ENCODE results near the gene GPBAR1.
"Not testable (repeated sequence)": the region's sequence is repeated elsewhere in the genome, so short reads cannot be mapped to it uniquely, and the experiment has no call there.

GPBAR1 gene

GRCh38 chr2:218267259-218267658 lies 6.4 kb downstream of the GPBAR1 start:
- Histone ChIP-seq H3K9me3 (ENCODE audit: low read depth, low read length) (no peaks in the 10 kb centered on the region), H3K4me3 (no peak overlapping the region), H3K9ac (ENCODE audit: insufficient read length) (no peak overlapping the region), H3K27ac (no peak overlapping the region), H3K36me3 (ENCODE audit: insufficient read depth, low read length) (peaks cover 19% of the 10 kb centered on the region; the same call in 1 of the 2 replicates)
- no peak for DNase-seq (ENCODE audit: low read depth, low spot score)
- no peak for TF ChIP-seq EZH2 (IDR thresholded peaks at IDR 0.05)
- TF ChIP-seq FOXP2 (optimal IDR thresholded peaks at IDR 0.05; ENCODE audit: control extremely low read depth, extremely low read length, insufficient read depth), result no peak
- TF ChIP-seq POLR2AphosphoS5 (IDR thresholded peaks at IDR 0.05; ENCODE audit: borderline replicate concordance, low read depth, low read length), result no peak

- Histone ChIP-seq H3K27ac (no peak within 1 kb of the TSS), H3K4me3 (peak within 1 kb of the TSS; percentile 91), H3K9ac (ENCODE audit: insufficient read length) (peak within 1 kb of the TSS; percentile 83), H3K9me3 (ENCODE audit: low read depth, low read length) (no peaks in the 10 kb centered on the region), H3K36me3 (ENCODE audit: insufficient read depth, low read length) (peaks cover 33% of the 10 kb centered on the region; the same call in 1 of the 2 replicates)
- DNase-seq (ENCODE audit: low read depth, low spot score), result peak; percentile 96
- TF ChIP-seq POLR2AphosphoS5 (IDR thresholded peaks at IDR 0.05; ENCODE audit: borderline replicate concordance, low read depth, low read length) (peak; percentile 86), FOXP2 (optimal IDR thresholded peaks at IDR 0.05; ENCODE audit: control extremely low read depth, extremely low read length, insufficient read depth) (peak; percentile 70), EZH2 (IDR thresholded peaks at IDR 0.05) (no peak)
Observed at GRCh38 chr2:218269900-218270720, 9.3 kb downstream of the GPBAR1 start, which contains the start of the genes AAMP and PNKD. TSS of gene AAMP (minus strand) at chr2:218270137. CDS start at chr2:218270086, 51 bp downstream. TSS of gene PNKD (plus strand) at chr2:218270519. CDS start at chr2:218270536, 17 bp downstream.

GRCh38 chr2:218270721-218271486 lies 10.1 kb downstream of the GPBAR1 start:
- Histone ChIP-seq H3K9me3 (ENCODE audit: low read depth, low read length) (no peaks in the 10 kb centered on the region), H3K9ac (ENCODE audit: insufficient read length) (peak overlapping the region; percentile 73), H3K27ac (no peak overlapping the region), H3K36me3 (ENCODE audit: insufficient read depth, low read length) (peaks cover 37% of the 10 kb centered on the region; the same call in 1 of the 2 replicates), H3K4me3 (peak overlapping the region; percentile 91)
- no peak for DNase-seq (ENCODE audit: low read depth, low spot score)
- TF ChIP-seq FOXP2 (optimal IDR thresholded peaks at IDR 0.05; ENCODE audit: control extremely low read depth, extremely low read length, insufficient read depth) (no peak), EZH2 (IDR thresholded peaks at IDR 0.05) (no peak), POLR2AphosphoS5 (IDR thresholded peaks at IDR 0.05; ENCODE audit: borderline replicate concordance, low read depth, low read length) (no peak)

GRCh38 chr2:218271487-218271797 lies 10.6 kb downstream of the GPBAR1 start:
- Histone ChIP-seq H3K36me3 (ENCODE audit: insufficient read depth, low read length) (peaks cover 32% of the 10 kb centered on the region; the same call in 1 of the 2 replicates), H3K27ac (no peak overlapping the region), H3K4me3 (peak overlapping the region; percentile 91), H3K9me3 (ENCODE audit: low read depth, low read length) (no peaks in the 10 kb centered on the region), H3K9ac (ENCODE audit: insufficient read length) (peak overlapping the region; percentile 73)
- DNase-seq (ENCODE audit: low read depth, low spot score), result no peak
- TF ChIP-seq FOXP2 (optimal IDR thresholded peaks at IDR 0.05; ENCODE audit: control extremely low read depth, extremely low read length, insufficient read depth), result no peak
- TF ChIP-seq POLR2AphosphoS5 (IDR thresholded peaks at IDR 0.05; ENCODE audit: borderline replicate concordance, low read depth, low read length), result no peak
- no peak for TF ChIP-seq EZH2 (IDR thresholded peaks at IDR 0.05)

GRCh38 chr2:218271865-218272530 lies 11.2 kb downstream of the GPBAR1 start:
- Histone ChIP-seq H3K9ac (ENCODE audit: insufficient read length) (no peak overlapping the region), H3K27ac (no peak overlapping the region), H3K36me3 (ENCODE audit: insufficient read depth, low read length) (peaks cover 29% of the 10 kb centered on the region; the same call in 1 of the 2 replicates), H3K9me3 (ENCODE audit: low read depth, low read length) (no peaks in the 10 kb centered on the region), H3K4me3 (peak overlapping the region; percentile 91; the same call in 1 of the 2 replicates)
- DNase-seq (ENCODE audit: low read depth, low spot score), result no peak
- TF ChIP-seq POLR2AphosphoS5 (IDR thresholded peaks at IDR 0.05; ENCODE audit: borderline replicate concordance, low read depth, low read length), result no peak
- TF ChIP-seq FOXP2 (optimal IDR thresholded peaks at IDR 0.05; ENCODE audit: control extremely low read depth, extremely low read length, insufficient read depth), result no peak
- TF ChIP-seq EZH2 (IDR thresholded peaks at IDR 0.05), result no peak

GRCh38 chr2:218272531-218273212 lies 11.9 kb downstream of the GPBAR1 start:
- DNase-seq (ENCODE audit: low read depth, low spot score), result peak; percentile 87
- Histone ChIP-seq H3K27ac (no peak overlapping the region), H3K4me3 (peak overlapping the region; percentile 56; the same call in 1 of the 2 replicates), H3K9me3 (ENCODE audit: low read depth, low read length) (no peaks in the 10 kb centered on the region), H3K36me3 (ENCODE audit: insufficient read depth, low read length) (peaks cover 27% of the 10 kb centered on the region; the same call in 1 of the 2 replicates), H3K9ac (ENCODE audit: insufficient read length) (no peak overlapping the region)
- TF ChIP-seq POLR2AphosphoS5 (IDR thresholded peaks at IDR 0.05; ENCODE audit: borderline replicate concordance, low read depth, low read length) (peak; percentile 49), FOXP2 (optimal IDR thresholded peaks at IDR 0.05; ENCODE audit: control extremely low read depth, extremely low read length, insufficient read depth) (no peak)

- not testable (repeated sequence) for H3K9me3 ChIP-seq (ENCODE audit: low read depth, low read length); H3K9ac ChIP-seq (ENCODE audit: insufficient read length); DNase-seq (ENCODE audit: low read depth, low spot score); H3K27ac ChIP-seq
- Histone ChIP-seq H3K4me3 (peak overlapping the region; percentile 56; the same call in 1 of the 2 replicates), H3K36me3 (ENCODE audit: insufficient read depth, low read length) (peaks cover 27% of the 10 kb centered on the region; the same call in 1 of the 2 replicates)
Observed at GRCh38 chr2:218273214-218273907, 12.5 kb downstream of the GPBAR1 start.

All from SK-N-MC (cell line).